Measurements from ENCODE around the gene USP27X. TPM values are rescaled to one million over a fixed set of nuclear protein-coding genes. Genes with fewer than 3 reads are reported as not detected.

USP27X gene
- total RNA-seq, 1 experiment from 2014 or later: 0.93 TPM

GRCh38 chrX:49850028-49850427 lies 29.3 kb upstream of the USP27X start:
- POLR2A ChIA-PET: no interaction called here

GRCh38 chrX:49853661-49854060 lies 25.6 kb upstream of the USP27X start:
- Mint-ChIP-seq H3K9me3 (ENCODE audit: unreplicated experiment) (no peaks in the 10 kb centered on the region), H3K36me3 (ENCODE audit: insufficient read depth, unreplicated experiment) (no peaks in the 10 kb centered on the region), H3K27ac (ENCODE audit: low read depth, unreplicated experiment) (no peak overlapping the region), H3K4me1 (ENCODE audit: insufficient read depth, unreplicated experiment) (no peaks in the 10 kb centered on the region), H3K27me3 (ENCODE audit: insufficient read depth, unreplicated experiment) (peaks cover 68% of the 10 kb centered on the region), H3K4me3 (ENCODE audit: unreplicated experiment) (no peak overlapping the region)
- POLR2A ChIA-PET: no interaction called here
- no peak for TF ChIP-seq CTCF (IDR thresholded peaks at IDR 0.05; ENCODE audit: unreplicated experiment)
- CTCF ChIA-PET: interaction anchor here (1.2 kb wide), 1 partner anchor 16 kb away, joined by 5 read pairs; no protein-coding TSS in a partner anchor
- DNase-seq (ENCODE audit: unreplicated experiment): no peak
- intact Hi-C loops (cut with micrococcal nuclease): no loop called here
- BruUV-seq (replicated peaks): no TSS peak

More at GRCh38 chrX:49850028-49850427, 29.3 kb upstream of the USP27X start:
- Mint-ChIP-seq H3K36me3 (ENCODE audit: insufficient read depth, unreplicated experiment) (no peaks in the 10 kb centered on the region), H3K9me3 (ENCODE audit: unreplicated experiment) (no peaks in the 10 kb centered on the region), H3K27ac (ENCODE audit: low read depth, unreplicated experiment) (no peak overlapping the region), H3K4me3 (ENCODE audit: unreplicated experiment) (no peak overlapping the region), H3K27me3 (ENCODE audit: insufficient read depth, unreplicated experiment) (peaks cover 63% of the 10 kb centered on the region), H3K4me1 (ENCODE audit: insufficient read depth, unreplicated experiment) (no peaks in the 10 kb centered on the region)
- no peak for TF ChIP-seq CTCF (IDR thresholded peaks at IDR 0.05; ENCODE audit: unreplicated experiment)
- intact Hi-C loops (cut with micrococcal nuclease): no loop called here
- no peak for DNase-seq (ENCODE audit: unreplicated experiment)
- CTCF ChIA-PET: interaction anchor here (1.2 kb wide), 1 partner anchor 11 kb away, joined by 5 read pairs; no protein-coding TSS in a partner anchor
- no TSS peak for BruUV-seq (replicated peaks)

GRCh38 chrX:49856819-49857218 lies 22.5 kb upstream of the USP27X start:
- intact Hi-C loops (cut with micrococcal nuclease): no loop called here
- POLR2A ChIA-PET: interaction anchor here (0.7 kb wide), 1 partner anchor 11 kb away, joined by 3 read pairs; no protein-coding TSS in a partner anchor
- Mint-ChIP-seq H3K4me3 (ENCODE audit: unreplicated experiment) (no peak overlapping the region), H3K4me1 (ENCODE audit: insufficient read depth, unreplicated experiment) (no peaks in the 10 kb centered on the region), H3K36me3 (ENCODE audit: insufficient read depth, unreplicated experiment) (no peaks in the 10 kb centered on the region), H3K9me3 (ENCODE audit: unreplicated experiment) (no peaks in the 10 kb centered on the region), H3K27me3 (ENCODE audit: insufficient read depth, unreplicated experiment) (peaks cover 64% of the 10 kb centered on the region), H3K27ac (ENCODE audit: low read depth, unreplicated experiment) (no peak overlapping the region)
- CTCF ChIA-PET: interaction anchor here (0.7 to 1.1 kb wide), 2 partner anchors 18 to 27 kb away, joined by 3 to 5 read pairs; no protein-coding TSS in a partner anchor
- no peak for DNase-seq (ENCODE audit: unreplicated experiment)
- no peak for TF ChIP-seq CTCF (IDR thresholded peaks at IDR 0.05; ENCODE audit: unreplicated experiment)
- BruUV-seq (replicated peaks): no TSS peak

- no peak overlapping the region for H3K27ac Mint-ChIP-seq (ENCODE audit: low read depth, unreplicated experiment)
- H3K9me3 Mint-ChIP-seq (ENCODE audit: unreplicated experiment): no peaks in the 10 kb centered on the region
- no peak for TF ChIP-seq CTCF (IDR thresholded peaks at IDR 0.05; ENCODE audit: unreplicated experiment)
- no peaks in the 10 kb centered on the region for H3K36me3 Mint-ChIP-seq (ENCODE audit: insufficient read depth, unreplicated experiment)
- no peak for DNase-seq (ENCODE audit: unreplicated experiment)
- H3K4me1 Mint-ChIP-seq (ENCODE audit: insufficient read depth, unreplicated experiment): no peaks in the 10 kb centered on the region
- H3K4me3 Mint-ChIP-seq (ENCODE audit: unreplicated experiment): no peak overlapping the region
- CTCF ChIA-PET: interaction anchor here (0.6 kb wide), 1 partner anchor 54 kb away, joined by 3 read pairs; no protein-coding TSS in a partner anchor
- BruUV-seq (replicated peaks): no TSS peak
- intact Hi-C loops (cut with micrococcal nuclease): no loop called here
- H3K27me3 Mint-ChIP-seq (ENCODE audit: insufficient read depth, unreplicated experiment): peaks cover 64% of the 10 kb centered on the region
- POLR2A ChIA-PET: no interaction called here
Measured at GRCh38 chrX:49858341-49858740, 20.9 kb upstream of the USP27X start.

Measured in MCF 10A (cell line).